HEK293 (cell line): ENCODE data around the gene MYOZ3.

Experiments
- CTCF ChIP-seq: fragments of 450-650 bp; formaldehyde crosslinking; IDR thresholded peaks from 2 replicates; pipeline ENCODE4 v1.5.1; 2016; ENCODE audit warnings: missing biosample characterization, missing genetic modification characterization
- YY1 ChIP-seq: fragments of 450-650 bp; formaldehyde crosslinking; IDR thresholded peaks from 2 replicates; pipeline ENCODE4 v1.5.1; 2018; ENCODE audit warnings: missing biosample characterization, missing genetic modification characterization
- ZBTB8A ChIP-seq: fragments of 450-650 bp; formaldehyde crosslinking; IDR thresholded peaks from 2 replicates; pipeline ENCODE4 v1.5.1; 2016; ENCODE audit warnings: missing biosample characterization, missing genetic modification characterization
- ZNF140 ChIP-seq: fragments of 450-650 bp; formaldehyde crosslinking; IDR thresholded peaks from 2 replicates; pipeline ENCODE4 v1.5.1; 2016; ENCODE audit warnings: missing biosample characterization, missing genetic modification characterization
- ZNF148 ChIP-seq: fragments of 450-650 bp; formaldehyde crosslinking; IDR thresholded peaks from 2 replicates; pipeline ENCODE4 v1.5.0; 2017; ENCODE audit warnings: missing biosample characterization, missing genetic modification characterization, borderline replicate concordance
- ZNF274 ChIP-seq, 2 experiments: fragments of 200-500 bp in 1 of 2; fragments of 450-650 bp in 1 of 2; sonication (Bioruptor generic) in 1 of 2; formaldehyde crosslinking in 1 of 2; IDR thresholded peaks; 2 replicates each; pipeline versions ENCODE4 v1.5.1 to v1.6.1; 2014 to 2016; ENCODE audit warnings: borderline replicate concordance in 1 of 2, inconsistent platforms in 1 of 2, low read length in 1 of 2, missing biosample characterization in 1 of 2, missing genetic modification characterization in 1 of 2
- ZNF341 ChIP-seq: fragments of 450-650 bp; formaldehyde crosslinking; IDR thresholded peaks from 2 replicates; pipeline ENCODE4; 2016; ENCODE audit warnings: low read depth, missing biosample characterization, missing genetic modification characterization
- ZNF571 ChIP-seq: fragments of 450-650 bp; formaldehyde crosslinking; IDR thresholded peaks from 2 replicates; pipeline ENCODE4 v1.5.0; 2017; ENCODE audit warnings: missing biosample characterization, missing genetic modification characterization
- ZNF623 ChIP-seq: fragments of 450-650 bp; formaldehyde crosslinking; IDR thresholded peaks from 2 replicates; pipeline ENCODE4 v1.5.1; 2016; ENCODE audit warnings: missing biosample characterization, missing genetic modification characterization
- ZNF768 ChIP-seq: fragments of 450-650 bp; formaldehyde crosslinking; IDR thresholded peaks from 2 replicates; pipeline ENCODE4 v1.5.1; 2018; ENCODE audit warnings: missing biosample characterization, mild to moderate bottlenecking, missing genetic modification characterization
- ZNF837 ChIP-seq: fragments of 450-650 bp; formaldehyde crosslinking; IDR thresholded peaks from 2 replicates; pipeline ENCODE4 v1.5.1; 2016; ENCODE audit warnings: missing biosample characterization, missing genetic modification characterization
- TF ChIP-seq, protein P1 (sequence below): fragments of 450-650 bp; formaldehyde crosslinking; IDR thresholded peaks from 2 replicates; pipeline ENCODE4 v1.5.1; 2016; ENCODE audit warnings: missing biosample characterization, missing genetic modification characterization

GRCh38 chr5:150670275-150670947, 9.4 kb downstream of the MYOZ3 start:
- TF ChIP-seq CTCF (tag by site-specific recombination), result no peak
- TF ChIP-seq YY1 (tag by site-specific recombination), result no peak
- TF ChIP-seq ZNF274 (IDR thresholded peaks at IDR 0.05; ENCODE audit: low read length), result no peak
- TF ChIP-seq ZNF274 (tag by site-specific recombination; IDR thresholded peaks at IDR 0.05; ENCODE audit: borderline replicate concordance), result no peak
- TF ChIP-seq ZNF571 (tag by site-specific recombination), result no peak
- no peak for TF ChIP-seq ZNF837 (tag by site-specific recombination)
- TF ChIP-seq, protein P1, sequence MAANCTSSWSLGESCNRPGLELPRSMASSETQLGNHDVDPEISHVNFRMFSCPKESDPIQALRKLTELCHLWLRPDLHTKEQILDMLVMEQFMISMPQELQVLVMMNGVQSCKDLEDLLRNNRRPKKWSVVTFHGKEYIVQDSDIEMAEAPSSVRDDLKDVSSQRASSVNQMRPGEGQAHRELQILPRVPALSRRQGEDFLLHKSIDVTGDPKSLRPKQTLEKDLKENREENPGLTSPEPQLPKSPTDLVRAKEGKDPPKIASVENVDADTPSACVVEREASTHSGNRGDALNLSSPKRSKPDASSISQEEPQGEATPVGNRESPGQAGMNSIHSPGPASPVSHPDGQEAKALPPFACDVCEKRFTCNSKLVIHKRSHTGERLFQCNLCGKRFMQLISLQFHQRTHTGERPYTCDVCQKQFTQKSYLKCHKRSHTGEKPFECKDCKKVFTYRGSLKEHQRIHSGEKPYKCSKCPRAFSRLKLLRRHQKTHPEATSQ, result no peak
- no peak for TF ChIP-seq ZNF148 (tag by site-specific recombination)
- no peak for TF ChIP-seq ZNF623
- no peak for TF ChIP-seq ZBTB8A
- TF ChIP-seq ZNF341, result no peak
- no peak for TF ChIP-seq ZNF768 (tag by site-specific recombination)
- TF ChIP-seq ZNF140 (tag by site-specific recombination), result no peak
